Testis (tissue), 5 donors: Measurements from ENCODE around the gene EPB41L4A. TPM values are rescaled to one million over a fixed set of nuclear protein-coding genes. Genes with fewer than 3 reads are reported as not detected.
A peak's percentile ranks its signal among the peaks of the same experiment; 100 is the strongest.
"Not testable (repeated sequence)": the region's sequence is repeated elsewhere in the genome, so short reads cannot be mapped to it uniquely, and the experiment has no call there.

Experiments
- DNase-seq: peaks from one replicate; pipeline ENCODE4 v3.0.0-alpha.2; 2019
- H3K27ac ChIP-seq, 2 donors: fragments of 200-600 bp; sonication (generic); one replicate each; pipeline ENCODE4 v1.5.1; 2019
- H3K27me3 ChIP-seq: fragments of 200-600 bp; sonication (generic); one replicate; pipeline ENCODE4 v1.5.1; 2019
- H3K36me3 ChIP-seq: fragments of 200-600 bp; sonication (generic); one replicate; pipeline ENCODE4 v1.5.1; 2017; ENCODE audit warnings: low read depth; ENCODE audit errors: missing control alignments
- H3K4me1 ChIP-seq: fragments of 200-600 bp; sonication (generic); one replicate; pipeline ENCODE4 v1.5.1; 2019
- H3K4me3 ChIP-seq, 2 donors: fragments of 200-600 bp; sonication (generic); one replicate each; pipeline ENCODE4 v1.5.1; 2017 to 2019
- H3K9me3 ChIP-seq: fragments of 200-600 bp; sonication (generic); one replicate; pipeline ENCODE4 v1.5.1; 2017
- CTCF ChIP-seq, 3 experiments: fragments of 450-650 bp in 2 of 3; fragments of 200-600 bp in 1 of 3; sonication (generic) in 1 of 3; IDR thresholded peaks; one replicate each; pipeline ENCODE4 v1.5.1; 2016 to 2019; ENCODE audit warnings: antibody characterized with exemption in 3 of 3, mild to moderate bottlenecking in 2 of 3, moderate library complexity in 1 of 3
- POLR2A ChIP-seq: fragments of 450-650 bp; IDR thresholded peaks from one replicate; pipeline ENCODE4 v1.6.1; 2017; ENCODE audit warnings: antibody characterized with exemption, mild to moderate bottlenecking, moderate library complexity
- WGBS, 2 donors: methylation state at CpG; one replicate each; pipeline ENCODE4 v1.1.5; 2018; 5-methylcytosine and 5-hydroxymethylcytosine counted together
- intact Hi-C: fragments of 100-400 bp; cut with DNase I; formaldehyde crosslinking; loops from one replicate; pipeline ENCODE4 v1.15.1; 2023; ENCODE audit warnings: low total_unique reads
- long read RNA-seq, 2 donors: transcript quantifications; one replicate each; lab custom pipeline, GENCODE V29; 2026
- polyA plus RNA-seq: library from polyadenylated mRNA; stranded (reverse); fragments of 350-450 nt; fragmentation: Illumina TruSeq; extraction: RNeasy Lipid Tissue Mini Kit (QIAGEN cat#74804); gene quantifications from one replicate; pipeline ENCODE4 v1.2.3, GENCODE V29; 2014; ENCODE audit warnings: low read depth, low replicate concordance; ENCODE audit not compliant: insufficient read depth
- total RNA-seq, 2 donors: library from RNA; depleted of rRNA; stranded (reverse); fragments of >200 nt; gene quantifications; one replicate each; pipeline ENCODE4 v1.2.3, GENCODE V29; 2016

The EPB41L4A gene
- total RNA-seq (10 to 100 TPM in 1 of 2 donors, 1 to 10 TPM in 1; 9.0 to 23.9 TPM), polyA plus RNA-seq (13.3 TPM)
- long read RNA-seq, donor 1, full-length matches to known transcripts: 1 of 1 reads
- long read RNA-seq, donor 1, partial matches to known transcripts: 0 of 1 reads
- long read RNA-seq, donor 1, other reads (novel, unspliced or antisense): 0 of 1 reads
- long read RNA-seq, donor 2: 0 reads

GRCh38 chr5:112419164-112419985 lies at the start of gene EPB41L4A:
Gene EPB41L4A, minus strand, starts transcription at chr5:112419277. Its CDS starts 238 bp downstream, at chr5:112419039.
- Histone ChIP-seq H3K4me3 (peak within 1 kb of the TSS; percentile 70 to 71), H3K36me3 (no peaks in the 10 kb centered on the region), H3K4me1 (no peaks in the 10 kb centered on the region), H3K27ac (peak within 1 kb of the TSS; percentile 78 to 85), H3K27me3 (no peaks in the 10 kb centered on the region), H3K9me3 (no peaks in the 10 kb centered on the region)
- intact Hi-C loops: no loop called here
- no peak for TF ChIP-seq CTCF (IDR thresholded peaks at IDR 0.05)
- no peak for TF ChIP-seq POLR2A
- WGBS, 2 donors: 0% methylated on average over 20 to 77 of the region's 103 CpGs
- DNase-seq: peak; percentile 67

- H3K36me3 ChIP-seq: no peaks in the 10 kb centered on the region
- TF ChIP-seq POLR2A (no peak), CTCF (IDR thresholded peaks at IDR 0.05) (no peak)
- no peak overlapping the region for H3K4me3 ChIP-seq
- WGBS, 2 donors: 93 to 100% methylated on average over 1 of the region's 1 CpG
- DNase-seq: no peak
- intact Hi-C loops: no loop called here
- H3K9me3 ChIP-seq: no peaks in the 10 kb centered on the region
- no peak overlapping the region for H3K27ac ChIP-seq
- no peaks in the 10 kb centered on the region for H3K27me3 ChIP-seq
- no peaks in the 10 kb centered on the region for H3K4me1 ChIP-seq
Observed at GRCh38 chr5:112467485-112467884, 48.4 kb upstream of the EPB41L4A start.

- H3K36me3 ChIP-seq, H3K4me3 ChIP-seq, H3K27me3 ChIP-seq, H3K4me1 ChIP-seq, intact Hi-C loops, H3K27ac ChIP-seq, H3K9me3 ChIP-seq, DNase-seq: not testable (repeated sequence)
- 90 to 91% methylated on average over 10 of the region's 10 CpGs for WGBS, 2 donors
Observed at GRCh38 chr5:112466261-112466660, 47.2 kb upstream of the EPB41L4A start.

GRCh38 chr5:112447187-112447760 lies 28.2 kb upstream of the EPB41L4A start:
- H3K4me3 ChIP-seq, H3K27me3 ChIP-seq, H3K9me3 ChIP-seq, H3K36me3 ChIP-seq, intact Hi-C loops, H3K27ac ChIP-seq, H3K4me1 ChIP-seq, DNase-seq: not testable (repeated sequence)
- WGBS, 2 donors: 77 to 83% methylated on average over 10 of the region's 10 CpGs

GRCh38 chr5:112445626-112446350 lies 26.7 kb upstream of the EPB41L4A start:
- Histone ChIP-seq H3K27me3 (no peaks in the 10 kb centered on the region), H3K27ac (no peak overlapping the region), H3K36me3 (no peaks in the 10 kb centered on the region), H3K9me3 (no peaks in the 10 kb centered on the region), H3K4me1 (no peaks in the 10 kb centered on the region), H3K4me3 (no peak overlapping the region)
- intact Hi-C loops: no loop called here
- no peak for DNase-seq
- 75 to 79% methylated on average over 6 of the region's 6 CpGs for WGBS, 2 donors
- no peak for TF ChIP-seq POLR2A
- TF ChIP-seq CTCF (IDR thresholded peaks at IDR 0.05): no peak

GRCh38 chr5:112443932-112444331 lies 24.9 kb upstream of the EPB41L4A start:
- H3K4me1 ChIP-seq, H3K36me3 ChIP-seq, H3K9me3 ChIP-seq, intact Hi-C loops, H3K27me3 ChIP-seq, H3K27ac ChIP-seq, DNase-seq, H3K4me3 ChIP-seq: not testable (repeated sequence)
- 88 to 93% methylated on average over 10 to 12 of the region's 12 CpGs for WGBS, 2 donors
